ENCODE results near the gene FKBP1B. TPM values are rescaled to one million over a fixed set of nuclear protein-coding genes. Genes with fewer than 3 reads are reported as not detected.
"Not testable (repeated sequence)": the region's sequence is repeated elsewhere in the genome, so short reads cannot be mapped to it uniquely, and the experiment has no call there.

FKBP1B gene
- total RNA-seq, 2 experiments from 2014 or later: 0.47 TPM; not detected in 1

- ChIA-PET POLR2A (no interaction called here), CTCF (no interaction called here)
- no peaks in the 10 kb centered on the region for H3K9me3 Mint-ChIP-seq
- Histone ChIP-seq H3K27ac (ENCODE audit: low read depth in 1 of 2, low read length in 2 of 2) (no peak overlapping the region), H3K9me3 (ENCODE audit: control insufficient read depth in 1 of 2, insufficient read depth in 1 of 2, low read length in 2 of 2) (no peaks in the 10 kb centered on the region), H3K27me3 (ENCODE audit: control insufficient read depth in 1 of 2, insufficient read depth in 2 of 2, low read length in 2 of 2) (no peaks in the 10 kb centered on the region), H3K36me3 (ENCODE audit: insufficient read depth, low read length) (peaks cover 43% of the 10 kb centered on the region), H3K4me1 (ENCODE audit: insufficient read depth, low read length) (no peaks in the 10 kb centered on the region), H3K4me3 (ENCODE audit: low read length) (no peak overlapping the region)
- DNase-seq (no peak), ATAC-seq (ENCODE audit: poor library complexity) (no peak)
- no peaks in the 10 kb centered on the region for H3K27me3 Mint-ChIP-seq
- intact Hi-C loops (cut with DNase I, micrococcal nuclease): no loop called here
- no peak overlapping the region for H3K4me3 Mint-ChIP-seq
- H3K36me3 Mint-ChIP-seq (ENCODE audit: low read depth): peaks cover 80% of the 10 kb centered on the region
- TF ChIP-seq, protein P1, sequence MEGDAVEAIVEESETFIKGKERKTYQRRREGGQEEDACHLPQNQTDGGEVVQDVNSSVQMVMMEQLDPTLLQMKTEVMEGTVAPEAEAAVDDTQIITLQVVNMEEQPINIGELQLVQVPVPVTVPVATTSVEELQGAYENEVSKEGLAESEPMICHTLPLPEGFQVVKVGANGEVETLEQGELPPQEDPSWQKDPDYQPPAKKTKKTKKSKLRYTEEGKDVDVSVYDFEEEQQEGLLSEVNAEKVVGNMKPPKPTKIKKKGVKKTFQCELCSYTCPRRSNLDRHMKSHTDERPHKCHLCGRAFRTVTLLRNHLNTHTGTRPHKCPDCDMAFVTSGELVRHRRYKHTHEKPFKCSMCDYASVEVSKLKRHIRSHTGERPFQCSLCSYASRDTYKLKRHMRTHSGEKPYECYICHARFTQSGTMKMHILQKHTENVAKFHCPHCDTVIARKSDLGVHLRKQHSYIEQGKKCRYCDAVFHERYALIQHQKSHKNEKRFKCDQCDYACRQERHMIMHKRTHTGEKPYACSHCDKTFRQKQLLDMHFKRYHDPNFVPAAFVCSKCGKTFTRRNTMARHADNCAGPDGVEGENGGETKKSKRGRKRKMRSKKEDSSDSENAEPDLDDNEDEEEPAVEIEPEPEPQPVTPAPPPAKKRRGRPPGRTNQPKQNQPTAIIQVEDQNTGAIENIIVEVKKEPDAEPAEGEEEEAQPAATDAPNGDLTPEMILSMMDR (IDR thresholded peaks at IDR 0.05): no peak
- no peaks in the 10 kb centered on the region for H3K4me1 Mint-ChIP-seq (ENCODE audit: low read depth)
- no peak overlapping the region for H3K27ac Mint-ChIP-seq
These were observed 23.3 kb upstream of the FKBP1B start for GRCh38 chr2:24026233-24026632.

DNA sequence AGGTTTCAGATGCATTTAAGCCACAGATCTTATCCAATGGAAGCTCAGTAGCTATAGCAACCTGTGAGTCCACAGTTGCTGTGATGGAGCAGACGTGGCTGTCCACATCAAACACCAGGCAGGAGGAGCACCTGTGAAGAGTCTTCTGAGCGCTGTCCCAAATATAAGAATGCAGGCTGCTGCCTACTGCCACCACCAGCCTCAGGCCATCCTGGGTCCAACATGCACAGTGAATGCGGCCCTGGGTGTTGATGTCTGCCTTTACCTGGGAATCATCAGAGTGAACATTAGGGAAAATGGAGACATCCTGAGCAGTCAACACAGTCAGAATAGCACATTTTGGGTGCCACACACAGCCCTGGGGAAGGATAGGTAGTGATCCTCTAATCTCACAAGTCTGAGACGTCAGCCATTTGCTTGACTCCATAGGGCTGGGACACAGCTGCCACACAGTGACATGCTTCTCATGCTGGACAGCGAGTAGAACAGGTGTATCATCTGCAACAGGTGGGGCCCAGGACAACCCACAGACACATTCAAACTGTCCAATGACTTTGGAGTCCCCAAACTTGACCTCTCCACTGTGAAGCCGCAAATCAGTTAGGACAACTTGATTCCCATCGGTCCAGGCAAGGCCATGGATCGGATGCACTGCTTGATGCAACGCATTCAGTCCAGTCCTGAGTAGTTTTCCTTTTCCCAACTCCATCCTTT lies 10.6 kb upstream of the FKBP1B start:
- ATAC-seq (ENCODE audit: poor library complexity): no peak
- H3K27ac Mint-ChIP-seq: no peak overlapping the region
- intact Hi-C loops (cut with DNase I, micrococcal nuclease): no loop called here
- Histone ChIP-seq H3K27me3 (ENCODE audit: control insufficient read depth in 1 of 2, insufficient read depth in 2 of 2, low read length in 2 of 2) (no peaks in the 10 kb centered on the region), H3K4me1 (ENCODE audit: insufficient read depth, low read length) (peaks cover 5% of the 10 kb centered on the region), H3K36me3 (ENCODE audit: insufficient read depth, low read length) (peaks cover 22% of the 10 kb centered on the region), H3K9me3 (ENCODE audit: control insufficient read depth in 1 of 2, insufficient read depth in 1 of 2, low read length in 2 of 2) (no peaks in the 10 kb centered on the region), H3K27ac (ENCODE audit: low read depth in 1 of 2, low read length in 2 of 2) (no peak overlapping the region), H3K4me3 (ENCODE audit: low read length) (no peak overlapping the region)
- no peaks in the 10 kb centered on the region for H3K27me3 Mint-ChIP-seq
- peaks cover 37% of the 10 kb centered on the region for H3K4me1 Mint-ChIP-seq (ENCODE audit: low read depth)
- H3K9me3 Mint-ChIP-seq: no peaks in the 10 kb centered on the region
- H3K36me3 Mint-ChIP-seq (ENCODE audit: low read depth): peaks cover 39% of the 10 kb centered on the region
- ChIA-PET CTCF (no interaction called here), POLR2A (no interaction called here)
- TF ChIP-seq, protein P1 (IDR thresholded peaks at IDR 0.05): no peak
- no peak for DNase-seq
- no peak overlapping the region for H3K4me3 Mint-ChIP-seq

GRCh38 chr2:24040511-24040910 lies 9.0 kb upstream of the FKBP1B start:
- Mint-ChIP-seq H3K4me1 (ENCODE audit: low read depth) (peaks cover 37% of the 10 kb centered on the region), H3K27me3 (no peaks in the 10 kb centered on the region), H3K27ac (no peak overlapping the region), H3K4me3 (no peak overlapping the region), H3K36me3 (ENCODE audit: low read depth) (peaks cover 36% of the 10 kb centered on the region), H3K9me3 (no peaks in the 10 kb centered on the region)
- POLR2A ChIA-PET: no interaction called here
- Histone ChIP-seq H3K27ac (ENCODE audit: low read depth in 1 of 2, low read length in 2 of 2) (no peak overlapping the region), H3K4me3 (ENCODE audit: low read length) (no peak overlapping the region), H3K4me1 (ENCODE audit: insufficient read depth, low read length) (peaks cover 5% of the 10 kb centered on the region), H3K27me3 (ENCODE audit: control insufficient read depth in 1 of 2, insufficient read depth in 2 of 2, low read length in 2 of 2) (no peaks in the 10 kb centered on the region), H3K36me3 (ENCODE audit: insufficient read depth, low read length) (peaks cover 22% of the 10 kb centered on the region), H3K9me3 (ENCODE audit: control insufficient read depth in 1 of 2, insufficient read depth in 1 of 2, low read length in 2 of 2) (no peaks in the 10 kb centered on the region)
- intact Hi-C loops (cut with DNase I, micrococcal nuclease): no loop called here
- CTCF ChIA-PET: no interaction called here
- TF ChIP-seq, protein P1 (IDR thresholded peaks at IDR 0.05): no peak
- DNase-seq: no peak
- ATAC-seq (ENCODE audit: poor library complexity): no peak

- Mint-ChIP-seq H3K4me1 (ENCODE audit: low read depth) (peaks cover 41% of the 10 kb centered on the region), H3K36me3 (ENCODE audit: low read depth) (peaks cover 23% of the 10 kb centered on the region)
- H3K27ac ChIP-seq (ENCODE audit: low read depth in 1 of 2, low read length in 2 of 2); H3K4me3 Mint-ChIP-seq; H3K9me3 Mint-ChIP-seq; H3K27me3 ChIP-seq (ENCODE audit: control insufficient read depth in 1 of 2, insufficient read depth in 2 of 2, low read length in 2 of 2); H3K27me3 Mint-ChIP-seq; ATAC-seq (ENCODE audit: poor library complexity); H3K27ac Mint-ChIP-seq; CTCF ChIA-PET; intact Hi-C loops (cut with DNase I, micrococcal nuclease); H3K9me3 ChIP-seq (ENCODE audit: control insufficient read depth in 1 of 2, insufficient read depth in 1 of 2, low read length in 2 of 2); DNase-seq; H3K4me3 ChIP-seq (ENCODE audit: low read length): not testable (repeated sequence)
- Histone ChIP-seq H3K36me3 (ENCODE audit: insufficient read depth, low read length) (peaks cover 10% of the 10 kb centered on the region), H3K4me1 (ENCODE audit: insufficient read depth, low read length) (peaks cover 13% of the 10 kb centered on the region)
- POLR2A ChIA-PET: interaction anchor here (0.6 kb wide), 1 partner anchor 178 kb away, joined by 3 read pairs; no protein-coding TSS in a partner anchor
These were observed 6.4 kb upstream of the FKBP1B start for GRCh38 chr2:24043133-24043532.
